Liver (tissue), 9 donors: ENCODE measurements around the gene TNS3. TPM values are rescaled to one million over a fixed set of nuclear protein-coding genes. Genes with fewer than 3 reads are reported as not detected.

Experiments used
- DNase-seq: peaks from one replicate; pipeline ENCODE4 v3.0.0-alpha.2; 2017; ENCODE audit warnings: low spot score
- H3K27ac ChIP-seq, 2 donors: one replicate each; pipeline ENCODE4 v1.7.0; 2013; ENCODE audit warnings: inconsistent platforms in 2 of 2, low read length in 2 of 2, control low read depth in 1 of 2, low read depth in 1 of 2, mild to moderate bottlenecking in 1 of 2
- H3K27me3 ChIP-seq, 4 donors: one replicate each; pipeline versions ENCODE4 v1.6.1 to v1.7.0; 2013; ENCODE audit warnings: low read length in 3 of 4, inconsistent platforms in 1 of 4, mild to moderate bottlenecking in 1 of 4, moderate library complexity in 1 of 4; ENCODE audit not compliant: control insufficient read depth in 4 of 4, insufficient read depth in 4 of 4
- H3K36me3 ChIP-seq, 4 donors: one replicate each; pipeline versions ENCODE4 v1.6.1 to v1.7.0; 2013; ENCODE audit warnings: low read length in 3 of 4, mild to moderate bottlenecking in 3 of 4, low read depth in 1 of 4, moderate library complexity in 1 of 4; ENCODE audit not compliant: control insufficient read depth in 4 of 4, insufficient read depth in 3 of 4
- H3K4me1 ChIP-seq, 4 donors: one replicate each; pipeline versions ENCODE4 v1.6.1 to v1.7.0; 2013; ENCODE audit warnings: low read length in 3 of 4, mild to moderate bottlenecking in 3 of 4, moderate library complexity in 1 of 4; ENCODE audit not compliant: control insufficient read depth in 4 of 4, insufficient read depth in 4 of 4
- H3K4me3 ChIP-seq, 3 donors: one replicate each; pipeline versions ENCODE4 v1.6.1 to v1.7.0; 2013; ENCODE audit warnings: low read length in 3 of 3, control low read depth in 1 of 3, low read depth in 1 of 3, mild to moderate bottlenecking in 1 of 3
- H3K9ac ChIP-seq, 2 donors: one replicate each; pipeline ENCODE4 v1.7.0; 2013; ENCODE audit warnings: low read length in 2 of 2, mild to moderate bottlenecking in 2 of 2, moderate library complexity in 2 of 2, control low read depth in 1 of 2, low read depth in 1 of 2
- H3K9me3 ChIP-seq, 4 donors: one replicate each; pipeline versions ENCODE4 v1.6.1 to v1.7.0; 2013; ENCODE audit warnings: low read length in 3 of 4; ENCODE audit not compliant: control insufficient read depth in 4 of 4
- EGR1 ChIP-seq, 2 donors: IDR thresholded peaks; 2 replicates each; pipeline ENCODE4 v1.6.1; 2016 to 2018; ENCODE audit warnings: antibody characterized with exemption in 2 of 2, low read depth in 2 of 2
- FOXA1 ChIP-seq: IDR thresholded peaks from 2 replicates; pipeline ENCODE4 v1.6.1; 2016; ENCODE audit warnings: antibody characterized with exemption
- FOXA2 ChIP-seq: IDR thresholded peaks from 2 replicates; pipeline ENCODE4 v1.6.1; 2016; ENCODE audit warnings: antibody characterized with exemption
- GABPA ChIP-seq, 2 donors: IDR thresholded peaks in 1 of 2; conservative IDR thresholded peaks in 1 of 2; 2 replicates each; pipeline ENCODE4 v1.6.1; 2016; ENCODE audit warnings: antibody characterized with exemption in 2 of 2, mild to moderate bottlenecking in 1 of 2, moderate library complexity in 1 of 2
- HNF4G ChIP-seq: IDR thresholded peaks from 2 replicates; pipeline ENCODE4 v1.6.1; 2016; ENCODE audit warnings: antibody characterized with exemption
- JUND ChIP-seq, 2 donors: IDR thresholded peaks; 2 replicates each; pipeline ENCODE4 v1.6.1; 2016; ENCODE audit warnings: antibody characterized with exemption in 2 of 2
- RAD21 ChIP-seq, 2 donors: IDR thresholded peaks; 2 replicates each; pipeline ENCODE4 v1.6.1; 2016; ENCODE audit warnings: antibody characterized with exemption in 2 of 2, mild to moderate bottlenecking in 2 of 2
- RXRA ChIP-seq, 2 donors: IDR thresholded peaks; 2 replicates each; pipeline ENCODE4 v1.6.1; 2017 to 2018; ENCODE audit warnings: antibody characterized with exemption in 2 of 2, mild to moderate bottlenecking in 1 of 2
- SP1 ChIP-seq: IDR thresholded peaks from 2 replicates; pipeline ENCODE4 v1.6.1; 2018; ENCODE audit warnings: antibody characterized with exemption, mild to moderate bottlenecking
- TAF1 ChIP-seq: conservative IDR thresholded peaks from 2 replicates; pipeline ENCODE4 v1.6.1; 2016; ENCODE audit warnings: antibody characterized with exemption, mild to moderate bottlenecking
- YY1 ChIP-seq: IDR thresholded peaks from 2 replicates; pipeline ENCODE4 v1.6.1; 2016; ENCODE audit warnings: antibody characterized with exemption, mild to moderate bottlenecking
- WGBS: extraction: QIAGEN DNeasy Blood & Tissue Kit; methylation state at CpG from one replicate; pipeline ENCODE4 v1.1.7; 2013; 5-methylcytosine and 5-hydroxymethylcytosine counted together
- polyA plus RNA-seq, 2 donors: library from polyadenylated mRNA; stranded (reverse) in 1 of 2; unstranded in 1 of 2; fragments of 200-250 nt in 1 of 2; fragments of >200 nt in 1 of 2; fragmentation: Nextera tagmentation in 1 of 2; extraction: Ambion mirVana in 1 of 2; gene quantifications; one replicate each; pipeline versions ENCODE4 v1.2.1 to v1.2.3, GENCODE V29; 2013 to 2015
- total RNA-seq, 2 donors: library from RNA; depleted of rRNA; stranded (reverse); fragments of >200 nt; gene quantifications; one replicate each; pipeline ENCODE4 v1.2.3, GENCODE V29; 2014
- TF ChIP-seq, protein P1 (sequence below): fragments of 150-350 bp; IDR thresholded peaks from 2 replicates; pipeline ENCODE4 v1.5.1; 2017; ENCODE audit warnings: improper control_type of control experiment, low read depth, low read length; ENCODE audit not compliant: missing input control
- TF ChIP-seq, protein P2 (sequence below): IDR thresholded peaks from 2 replicates; pipeline ENCODE4 v1.6.1; 2016; ENCODE audit warnings: antibody characterized with exemption, mild to moderate bottlenecking
- TF ChIP-seq, protein P3 (sequence below): IDR thresholded peaks from 2 replicates; pipeline ENCODE4 v1.6.1; 2016; ENCODE audit warnings: antibody characterized with exemption
- TF ChIP-seq, protein P4 (sequence below): IDR thresholded peaks from 2 replicates; pipeline ENCODE4 v1.6.1; 2016; ENCODE audit warnings: antibody characterized with exemption
- donor health status: healthy.
- donor health status: healthy.
- donor health status: healthy.
- donor health status: healthy.
- donor health status: healthy.

The TNS3 gene
- total and polyA plus RNA-seq, 4 donors = 16.8 to 100 (median 29.5) TPM

DNA sequence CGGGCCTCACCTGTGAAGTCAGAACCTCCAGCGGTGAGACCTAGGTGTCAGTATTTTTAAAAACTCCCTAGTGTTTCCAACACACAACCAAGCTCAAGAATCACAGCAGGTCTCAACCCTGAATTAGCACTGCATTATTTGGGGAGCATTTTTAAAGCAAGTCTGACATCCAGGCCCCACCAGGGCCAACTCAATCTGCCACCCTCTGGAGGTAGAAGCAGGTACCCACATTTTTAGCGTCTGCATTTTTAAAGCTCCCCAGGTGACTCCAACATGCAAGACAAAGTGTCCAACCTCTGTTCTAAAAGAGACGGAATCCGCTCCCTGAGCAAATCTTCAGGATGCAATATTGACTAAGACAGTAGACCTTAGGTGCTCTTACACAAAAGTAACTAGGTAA, 225.7 kb downstream of the TNS3 start:
- Histone ChIP-seq H3K36me3 (peaks cover under 1 to 22% (median 5%) of the 10 kb centered on the region in 4 donors), H3K9me3 (no peaks in the 10 kb centered on the region), H3K9ac (no peak overlapping the region), H3K27ac (no peak overlapping the region), H3K4me3 (no peak overlapping the region), H3K4me1 (peaks cover 0 to 3% (median 1%) of the 10 kb centered on the region in 4 donors), H3K27me3 (no peaks in the 10 kb centered on the region)
- TF ChIP-seq JUND (IDR thresholded peaks at IDR 0.05) (no peak), RAD21 (IDR thresholded peaks at IDR 0.05) (no peak), EGR1 (IDR thresholded peaks at IDR 0.05; ENCODE audit: low read depth in 2 of 2) (no peak), FOXA2 (no peak), SP1 (no peak), FOXA1 (no peak), RXRA (IDR thresholded peaks at IDR 0.05) (no peak)
- TF ChIP-seq, protein P1, sequence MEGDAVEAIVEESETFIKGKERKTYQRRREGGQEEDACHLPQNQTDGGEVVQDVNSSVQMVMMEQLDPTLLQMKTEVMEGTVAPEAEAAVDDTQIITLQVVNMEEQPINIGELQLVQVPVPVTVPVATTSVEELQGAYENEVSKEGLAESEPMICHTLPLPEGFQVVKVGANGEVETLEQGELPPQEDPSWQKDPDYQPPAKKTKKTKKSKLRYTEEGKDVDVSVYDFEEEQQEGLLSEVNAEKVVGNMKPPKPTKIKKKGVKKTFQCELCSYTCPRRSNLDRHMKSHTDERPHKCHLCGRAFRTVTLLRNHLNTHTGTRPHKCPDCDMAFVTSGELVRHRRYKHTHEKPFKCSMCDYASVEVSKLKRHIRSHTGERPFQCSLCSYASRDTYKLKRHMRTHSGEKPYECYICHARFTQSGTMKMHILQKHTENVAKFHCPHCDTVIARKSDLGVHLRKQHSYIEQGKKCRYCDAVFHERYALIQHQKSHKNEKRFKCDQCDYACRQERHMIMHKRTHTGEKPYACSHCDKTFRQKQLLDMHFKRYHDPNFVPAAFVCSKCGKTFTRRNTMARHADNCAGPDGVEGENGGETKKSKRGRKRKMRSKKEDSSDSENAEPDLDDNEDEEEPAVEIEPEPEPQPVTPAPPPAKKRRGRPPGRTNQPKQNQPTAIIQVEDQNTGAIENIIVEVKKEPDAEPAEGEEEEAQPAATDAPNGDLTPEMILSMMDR = no peak
- TF ChIP-seq, protein P2, sequence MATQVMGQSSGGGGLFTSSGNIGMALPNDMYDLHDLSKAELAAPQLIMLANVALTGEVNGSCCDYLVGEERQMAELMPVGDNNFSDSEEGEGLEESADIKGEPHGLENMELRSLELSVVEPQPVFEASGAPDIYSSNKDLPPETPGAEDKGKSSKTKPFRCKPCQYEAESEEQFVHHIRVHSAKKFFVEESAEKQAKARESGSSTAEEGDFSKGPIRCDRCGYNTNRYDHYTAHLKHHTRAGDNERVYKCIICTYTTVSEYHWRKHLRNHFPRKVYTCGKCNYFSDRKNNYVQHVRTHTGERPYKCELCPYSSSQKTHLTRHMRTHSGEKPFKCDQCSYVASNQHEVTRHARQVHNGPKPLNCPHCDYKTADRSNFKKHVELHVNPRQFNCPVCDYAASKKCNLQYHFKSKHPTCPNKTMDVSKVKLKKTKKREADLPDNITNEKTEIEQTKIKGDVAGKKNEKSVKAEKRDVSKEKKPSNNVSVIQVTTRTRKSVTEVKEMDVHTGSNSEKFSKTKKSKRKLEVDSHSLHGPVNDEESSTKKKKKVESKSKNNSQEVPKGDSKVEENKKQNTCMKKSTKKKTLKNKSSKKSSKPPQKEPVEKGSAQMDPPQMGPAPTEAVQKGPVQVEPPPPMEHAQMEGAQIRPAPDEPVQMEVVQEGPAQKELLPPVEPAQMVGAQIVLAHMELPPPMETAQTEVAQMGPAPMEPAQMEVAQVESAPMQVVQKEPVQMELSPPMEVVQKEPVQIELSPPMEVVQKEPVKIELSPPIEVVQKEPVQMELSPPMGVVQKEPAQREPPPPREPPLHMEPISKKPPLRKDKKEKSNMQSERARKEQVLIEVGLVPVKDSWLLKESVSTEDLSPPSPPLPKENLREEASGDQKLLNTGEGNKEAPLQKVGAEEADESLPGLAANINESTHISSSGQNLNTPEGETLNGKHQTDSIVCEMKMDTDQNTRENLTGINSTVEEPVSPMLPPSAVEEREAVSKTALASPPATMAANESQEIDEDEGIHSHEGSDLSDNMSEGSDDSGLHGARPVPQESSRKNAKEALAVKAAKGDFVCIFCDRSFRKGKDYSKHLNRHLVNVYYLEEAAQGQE = no peak
- TF ChIP-seq, protein P3, sequence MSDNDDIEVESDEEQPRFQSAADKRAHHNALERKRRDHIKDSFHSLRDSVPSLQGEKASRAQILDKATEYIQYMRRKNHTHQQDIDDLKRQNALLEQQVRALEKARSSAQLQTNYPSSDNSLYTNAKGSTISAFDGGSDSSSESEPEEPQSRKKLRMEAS = no peak
- TF ChIP-seq, protein P4, sequence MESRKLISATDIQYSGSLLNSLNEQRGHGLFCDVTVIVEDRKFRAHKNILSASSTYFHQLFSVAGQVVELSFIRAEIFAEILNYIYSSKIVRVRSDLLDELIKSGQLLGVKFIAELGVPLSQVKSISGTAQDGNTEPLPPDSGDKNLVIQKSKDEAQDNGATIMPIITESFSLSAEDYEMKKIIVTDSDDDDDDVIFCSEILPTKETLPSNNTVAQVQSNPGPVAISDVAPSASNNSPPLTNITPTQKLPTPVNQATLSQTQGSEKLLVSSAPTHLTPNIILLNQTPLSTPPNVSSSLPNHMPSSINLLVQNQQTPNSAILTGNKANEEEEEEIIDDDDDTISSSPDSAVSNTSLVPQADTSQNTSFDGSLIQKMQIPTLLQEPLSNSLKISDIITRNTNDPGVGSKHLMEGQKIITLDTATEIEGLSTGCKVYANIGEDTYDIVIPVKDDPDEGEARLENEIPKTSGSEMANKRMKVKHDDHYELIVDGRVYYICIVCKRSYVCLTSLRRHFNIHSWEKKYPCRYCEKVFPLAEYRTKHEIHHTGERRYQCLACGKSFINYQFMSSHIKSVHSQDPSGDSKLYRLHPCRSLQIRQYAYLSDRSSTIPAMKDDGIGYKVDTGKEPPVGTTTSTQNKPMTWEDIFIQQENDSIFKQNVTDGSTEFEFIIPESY = no peak
- no peak for DNase-seq
- 93% methylated on average over 5 of the region's 5 CpGs for WGBS

DNA sequence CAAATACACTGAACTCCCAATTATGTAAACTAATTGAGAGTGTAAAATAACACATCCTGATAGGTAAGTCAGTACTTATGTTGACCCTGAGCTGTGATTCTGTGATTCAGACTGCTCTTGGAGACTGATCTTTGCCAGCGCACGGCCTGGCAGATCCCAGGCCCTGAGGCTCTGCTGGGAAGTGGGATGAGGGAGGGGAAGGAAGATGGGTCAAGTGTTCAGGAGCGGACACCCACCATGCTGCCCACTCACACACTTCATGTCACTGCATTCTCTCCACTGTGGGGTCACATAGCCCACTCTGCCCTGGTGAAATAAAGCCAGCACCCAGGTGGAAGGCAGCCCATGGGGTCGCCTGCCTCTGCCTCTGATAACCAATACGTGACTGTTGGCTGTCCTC, 226.2 kb downstream of the TNS3 start:
- Histone ChIP-seq H3K4me1 (peaks cover 0 to 3% (median 1%) of the 10 kb centered on the region in 4 donors), H3K4me3 (no peak overlapping the region), H3K27ac (no peak overlapping the region), H3K9ac (no peak overlapping the region), H3K9me3 (no peaks in the 10 kb centered on the region), H3K27me3 (no peaks in the 10 kb centered on the region), H3K36me3 (peaks cover 0 to 21% (median 6%) of the 10 kb centered on the region in 4 donors)
- 89% methylated on average over 5 of the region's 5 CpGs for WGBS
- no peak for DNase-seq
- TF ChIP-seq HNF4G (no peak), FOXA2 (no peak), RAD21 (IDR thresholded peaks at IDR 0.05) (no peak), EGR1 (IDR thresholded peaks at IDR 0.05; ENCODE audit: low read depth in 2 of 2) (no peak), GABPA (IDR thresholded peaks at IDR 0.05 in 1 of 2, conservative IDR thresholded peaks at IDR 0.05 in 1 of 2) (no peak), YY1 (no peak), FOXA1 (no peak), TAF1 (no peak)
- TF ChIP-seq, protein P3 = no peak
- TF ChIP-seq, protein P4 = no peak
- TF ChIP-seq, protein P2 = no peak
